ELR (cell line): ENCODE results near the gene C1orf94.

ENCODE experiments used
- DNase-seq: peaks from one replicate; pipeline ENCODE4 v3.0.0-alpha.2; 2015; ENCODE audit warnings: low read depth

The C1orf94 gene

GRCh38 chr1:34262023-34262853 is 85.5 kb downstream of the C1orf94 start:
- DNase-seq = no peak

DNA sequence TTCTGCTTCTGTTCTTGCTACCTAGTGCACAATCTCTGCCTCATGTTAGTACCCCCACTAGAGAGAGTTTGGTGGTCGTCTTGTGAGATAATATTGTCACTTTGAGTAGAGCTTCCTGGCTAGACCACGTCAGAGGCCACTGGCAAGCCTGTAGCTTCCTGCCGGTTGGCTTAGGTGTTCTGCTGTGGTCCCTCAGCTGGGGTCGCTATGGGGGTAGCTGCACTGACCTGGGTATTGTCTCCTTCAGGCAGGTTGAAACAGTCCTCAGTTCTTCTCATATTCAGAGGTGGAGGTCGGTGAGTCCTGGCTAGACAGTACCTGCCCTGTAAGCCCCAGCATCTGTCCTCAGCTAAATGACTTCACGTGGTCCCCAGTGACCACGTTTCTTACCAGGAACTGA is 86.2 kb downstream of the C1orf94 start:
- DNase-seq = no peak

DNA sequence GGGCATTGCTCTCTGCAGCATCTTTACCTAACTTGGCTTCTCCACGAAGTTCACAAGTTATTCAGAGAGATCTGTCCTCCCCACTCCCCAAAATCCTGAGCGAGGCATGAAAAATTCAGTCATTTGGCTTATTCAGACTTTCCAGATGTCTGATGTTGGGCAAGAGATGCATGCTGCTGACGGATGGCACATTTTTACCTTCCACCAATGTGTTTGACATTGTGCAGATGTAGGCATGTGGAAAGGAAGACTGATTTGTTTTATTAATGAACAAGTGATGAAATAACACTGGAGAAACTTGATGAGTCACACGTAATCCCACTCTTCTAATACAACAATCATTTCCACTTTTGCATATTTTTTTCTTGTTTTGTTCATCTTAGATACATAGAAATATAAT is 86.7 kb downstream of the C1orf94 start:
- no peak for DNase-seq

DNA sequence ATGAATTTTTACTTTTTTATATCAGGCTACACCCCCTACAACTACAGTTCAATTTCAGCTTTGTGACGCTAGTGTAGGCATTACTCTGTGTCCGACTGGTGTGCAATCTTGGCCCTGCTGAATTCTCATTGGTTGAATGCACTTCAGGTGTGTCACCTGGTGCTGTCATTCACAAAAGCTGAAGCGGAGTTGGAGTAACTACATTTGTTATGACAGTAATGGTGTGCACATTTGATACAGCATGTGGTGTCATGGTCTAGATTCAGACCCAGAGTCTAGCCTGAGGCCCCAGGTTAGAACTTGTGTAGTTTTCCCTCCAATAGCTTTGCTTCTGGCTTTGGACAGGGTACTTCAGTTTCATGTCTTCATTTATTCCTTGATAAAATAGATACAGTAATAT is 88.7 kb downstream of the C1orf94 start:
- no peak for DNase-seq

DNA sequence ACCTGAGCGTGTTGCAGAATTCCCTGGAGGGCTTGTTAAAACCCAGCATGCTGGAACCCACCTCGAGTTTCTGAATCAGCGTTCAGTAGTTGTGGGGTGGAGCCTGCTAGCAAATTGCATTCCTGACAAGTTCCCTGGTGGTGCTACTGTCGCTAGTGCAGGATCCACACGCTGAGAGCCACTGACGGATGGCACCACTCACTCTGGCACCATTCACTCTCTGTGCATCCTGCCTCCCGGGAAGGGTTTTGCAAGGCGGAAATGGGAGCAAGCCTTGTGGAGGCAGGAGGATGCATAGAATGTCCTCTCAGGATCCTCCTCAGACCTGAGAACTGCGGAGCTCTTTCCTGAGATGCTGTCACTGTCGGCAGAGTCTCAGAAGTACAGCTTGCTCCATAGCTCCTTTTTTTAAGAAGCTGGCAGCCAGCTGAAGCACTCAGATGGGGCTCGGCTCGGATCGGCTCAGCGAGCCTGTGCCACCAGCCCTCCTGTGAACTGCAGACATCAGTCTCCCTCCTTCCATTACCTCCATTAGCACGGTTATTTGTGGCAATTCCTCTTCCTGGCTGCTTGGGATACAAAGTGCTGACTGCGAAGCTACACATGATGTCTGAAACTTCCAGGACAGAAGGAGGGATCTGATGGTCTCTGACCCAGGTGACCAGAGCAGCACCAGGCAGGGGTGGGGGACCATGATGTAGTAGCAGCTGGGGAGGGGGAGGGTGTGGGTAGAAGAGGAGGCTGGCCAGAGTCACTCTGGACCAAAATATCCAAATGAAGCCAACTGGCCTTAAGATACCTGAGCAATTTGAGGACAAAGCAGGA is 89.6 kb downstream of the C1orf94 start:
- no peak for DNase-seq

DNA sequence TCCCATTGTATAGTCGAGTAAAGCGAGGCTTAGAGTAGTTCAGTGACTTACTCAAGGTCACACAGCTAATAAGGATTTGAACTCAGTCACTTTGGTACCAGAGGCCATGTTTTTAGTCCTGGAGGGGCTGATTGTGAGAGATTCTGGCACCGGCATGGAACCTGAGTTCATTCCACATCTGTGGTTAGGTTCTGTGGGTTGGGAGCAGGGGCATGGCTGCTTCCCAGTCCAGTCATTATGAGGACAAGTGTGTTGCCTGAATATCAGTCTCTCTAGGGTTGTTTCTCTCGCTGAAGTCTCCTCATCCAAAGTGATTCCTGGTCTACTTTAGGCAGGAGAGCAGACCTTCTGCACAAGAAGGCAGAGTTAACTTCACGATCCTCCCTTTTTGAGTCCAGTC is 90.6 kb downstream of the C1orf94 start:
- DNase-seq = no peak

GRCh38 chr1:34268311-34268954 is 91.7 kb downstream of the C1orf94 start:
- peak; percentile 60 for DNase-seq
